ENCODE results near the gene INPP5D. TPM values are rescaled to one million over a fixed set of nuclear protein-coding genes. Genes with fewer than 3 reads are reported as not detected.

The INPP5D gene
- total RNA-seq, 1 donor from 2014 or later = 0.28 TPM

- Mint-ChIP-seq H3K27ac (ENCODE audit: unreplicated experiment) (no peak overlapping the region), H3K4me3 (no peak overlapping the region)
- DNase-seq (ENCODE audit: low read depth, low spot score) = no peak
Measured at GRCh38 chr2:233179848-233180366, 119.8 kb downstream of the INPP5D start.

GRCh38 chr2:233183869-233184418 lies 123.8 kb downstream of the INPP5D start:
- peaks cover 7% of the 10 kb centered on the region for H3K9me3 Mint-ChIP-seq
- H3K4me3 Mint-ChIP-seq = no peak overlapping the region
- no peak overlapping the region for H3K27ac Mint-ChIP-seq (ENCODE audit: unreplicated experiment)
- DNase-seq (ENCODE audit: low read depth, low spot score) = no peak
- peaks cover 12% of the 10 kb centered on the region for H3K4me1 Mint-ChIP-seq
- peaks cover 8% of the 10 kb centered on the region for H3K36me3 Mint-ChIP-seq (ENCODE audit: low read depth)
- TF ChIP-seq, protein P1, sequence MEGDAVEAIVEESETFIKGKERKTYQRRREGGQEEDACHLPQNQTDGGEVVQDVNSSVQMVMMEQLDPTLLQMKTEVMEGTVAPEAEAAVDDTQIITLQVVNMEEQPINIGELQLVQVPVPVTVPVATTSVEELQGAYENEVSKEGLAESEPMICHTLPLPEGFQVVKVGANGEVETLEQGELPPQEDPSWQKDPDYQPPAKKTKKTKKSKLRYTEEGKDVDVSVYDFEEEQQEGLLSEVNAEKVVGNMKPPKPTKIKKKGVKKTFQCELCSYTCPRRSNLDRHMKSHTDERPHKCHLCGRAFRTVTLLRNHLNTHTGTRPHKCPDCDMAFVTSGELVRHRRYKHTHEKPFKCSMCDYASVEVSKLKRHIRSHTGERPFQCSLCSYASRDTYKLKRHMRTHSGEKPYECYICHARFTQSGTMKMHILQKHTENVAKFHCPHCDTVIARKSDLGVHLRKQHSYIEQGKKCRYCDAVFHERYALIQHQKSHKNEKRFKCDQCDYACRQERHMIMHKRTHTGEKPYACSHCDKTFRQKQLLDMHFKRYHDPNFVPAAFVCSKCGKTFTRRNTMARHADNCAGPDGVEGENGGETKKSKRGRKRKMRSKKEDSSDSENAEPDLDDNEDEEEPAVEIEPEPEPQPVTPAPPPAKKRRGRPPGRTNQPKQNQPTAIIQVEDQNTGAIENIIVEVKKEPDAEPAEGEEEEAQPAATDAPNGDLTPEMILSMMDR (conservative IDR thresholded peaks at IDR 0.05) = no peak
- peaks cover 3% of the 10 kb centered on the region for H3K27me3 Mint-ChIP-seq (ENCODE audit: low read depth)

More at GRCh38 chr2:233179848-233180366, 119.8 kb downstream of the INPP5D start:
- H3K4me1 Mint-ChIP-seq = no peaks in the 10 kb centered on the region
- TF ChIP-seq, protein P1 (conservative IDR thresholded peaks at IDR 0.05) = no peak
- peaks cover 7% of the 10 kb centered on the region for H3K27me3 Mint-ChIP-seq (ENCODE audit: low read depth)
- peaks cover 12% of the 10 kb centered on the region for H3K9me3 Mint-ChIP-seq
- H3K36me3 Mint-ChIP-seq (ENCODE audit: low read depth) = peaks cover 8% of the 10 kb centered on the region

DNA sequence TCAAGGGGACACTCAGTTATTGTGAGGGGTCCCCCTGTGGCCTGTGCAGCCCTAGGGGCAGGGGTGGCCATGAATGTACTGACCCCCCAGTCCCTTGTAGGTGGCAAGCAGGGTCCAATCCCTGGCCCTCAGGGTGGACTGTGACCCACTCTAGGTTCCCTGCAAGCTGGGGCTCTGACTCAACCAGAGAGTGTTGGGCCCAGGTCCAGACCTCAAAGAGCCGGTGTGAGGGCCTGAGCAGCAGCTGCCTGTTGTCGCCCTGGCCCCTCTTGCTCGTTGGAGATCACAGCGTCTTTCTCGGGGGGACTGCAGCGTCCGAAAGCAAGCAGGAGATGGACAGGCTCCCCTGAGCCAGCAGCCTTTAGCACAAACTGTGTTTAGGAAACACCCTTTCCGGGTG lies 124.5 kb downstream of the INPP5D start:
- TF ChIP-seq, protein P1 (conservative IDR thresholded peaks at IDR 0.05) = no peak
- DNase-seq (ENCODE audit: low read depth, low spot score) = no peak
- H3K27me3 Mint-ChIP-seq (ENCODE audit: low read depth) = peaks cover 3% of the 10 kb centered on the region
- peaks cover 12% of the 10 kb centered on the region for H3K4me1 Mint-ChIP-seq
- no peak overlapping the region for H3K4me3 Mint-ChIP-seq
- peaks cover 7% of the 10 kb centered on the region for H3K9me3 Mint-ChIP-seq
- no peak overlapping the region for H3K27ac Mint-ChIP-seq (ENCODE audit: unreplicated experiment)
- H3K36me3 Mint-ChIP-seq (ENCODE audit: low read depth) = peaks cover 8% of the 10 kb centered on the region

GRCh38 chr2:233185330-233185729 lies 125.2 kb downstream of the INPP5D start:
- H3K27ac Mint-ChIP-seq (ENCODE audit: unreplicated experiment) = no peak overlapping the region
- H3K4me3 Mint-ChIP-seq = no peak overlapping the region
- peaks cover 8% of the 10 kb centered on the region for H3K36me3 Mint-ChIP-seq (ENCODE audit: low read depth)
- H3K27me3 Mint-ChIP-seq (ENCODE audit: low read depth) = peaks cover 3% of the 10 kb centered on the region
- TF ChIP-seq, protein P1 (conservative IDR thresholded peaks at IDR 0.05) = no peak
- peaks cover 5% of the 10 kb centered on the region for H3K9me3 Mint-ChIP-seq
- peaks cover 12% of the 10 kb centered on the region for H3K4me1 Mint-ChIP-seq
- DNase-seq (ENCODE audit: low read depth, low spot score) = no peak

- H3K27ac Mint-ChIP-seq (ENCODE audit: unreplicated experiment) = no peak overlapping the region
- H3K9me3 Mint-ChIP-seq = peaks cover 3% of the 10 kb centered on the region
- H3K36me3 Mint-ChIP-seq (ENCODE audit: low read depth) = peaks cover 6% of the 10 kb centered on the region
Measured at GRCh38 chr2:233185963-233186362, 125.8 kb downstream of the INPP5D start.

More at GRCh38 chr2:233185963-233186362, 125.8 kb downstream of the INPP5D start:
- Mint-ChIP-seq H3K27me3 (ENCODE audit: low read depth) (peaks cover 3% of the 10 kb centered on the region), H3K4me1 (peaks cover 12% of the 10 kb centered on the region), H3K4me3 (no peak overlapping the region)
- TF ChIP-seq, protein P1 (conservative IDR thresholded peaks at IDR 0.05) = no peak
- DNase-seq (ENCODE audit: low read depth, low spot score) = no peak

Data from neural crest cell (in vitro differentiated cells).